H1 (cell line): ENCODE data around the gene CACNA1D.

Experiments used
- BACH1 ChIP-seq: IDR thresholded peaks from 2 replicates; pipeline ENCODE4 v1.6.1; 2012; ENCODE audit warnings: low read length, improper control_type of control experiment
- CEBPB ChIP-seq: IDR thresholded peaks from 2 replicates; pipeline ENCODE4 v1.6.1; 2012; ENCODE audit warnings: low read depth, low read length
- EP300 ChIP-seq, 2 experiments: IDR thresholded peaks; 1 replicate in 1 of 2; 2 replicates in 1 of 2; pipeline ENCODE4 v1.6.1; 2011 to 2012; ENCODE audit warnings: low read depth in 2 of 2, low read length in 2 of 2, mild to moderate bottlenecking in 2 of 2, borderline replicate concordance in 1 of 2, inconsistent platforms in 1 of 2, moderate library complexity in 1 of 2
- EZH2 ChIP-seq: fragments of 200-600 bp; sonication (generic); IDR thresholded peaks from 2 replicates; pipeline ENCODE4 v1.7.1; 2012; ENCODE audit warnings: low read depth, mild to moderate bottlenecking, moderate library complexity, low read length, inconsistent platforms; ENCODE audit not compliant: severe bottlenecking
- MAFK ChIP-seq: IDR thresholded peaks from 2 replicates; pipeline ENCODE4 v1.6.1; 2012; ENCODE audit warnings: low read depth, mild to moderate bottlenecking, improper control_type of control experiment, low read length
- POLR2A ChIP-seq, 2 experiments: IDR thresholded peaks; 1 replicate in 1 of 2; 2 replicates in 1 of 2; pipeline ENCODE4 v1.6.1; 2011; ENCODE audit warnings: low read depth in 2 of 2, low read length in 2 of 2, mild to moderate bottlenecking in 2 of 2; ENCODE audit errors: control extremely low read depth in 1 of 2
- POLR2AphosphoS5 ChIP-seq: IDR thresholded peaks from 2 replicates; pipeline ENCODE4 v1.6.1; 2011; ENCODE audit warnings: low read depth, low read length
- SIRT6 ChIP-seq: IDR thresholded peaks from one replicate; pipeline ENCODE4 v1.7.1; 2012; ENCODE audit warnings: low read length, inconsistent platforms
- SP1 ChIP-seq: IDR thresholded peaks from 2 replicates; pipeline ENCODE4 v1.6.1; 2011; ENCODE audit warnings: low read depth, low read length
- SRF ChIP-seq: IDR thresholded peaks from 2 replicates; pipeline ENCODE4 v1.6.1; 2011; ENCODE audit warnings: mild to moderate bottlenecking, low read depth, low read length, moderate library complexity
- TBP ChIP-seq: IDR thresholded peaks from 2 replicates; pipeline ENCODE4 v1.6.1; 2011; ENCODE audit warnings: low read depth, low read length, improper control_type of control experiment
- ZNF274 ChIP-seq: IDR thresholded peaks from 2 replicates; pipeline ENCODE4 v1.7.0; 2012; ENCODE audit warnings: low read length, borderline replicate concordance; ENCODE audit errors: extremely low read depth
- TF ChIP-seq, protein P1 (sequence below), 3 experiments: IDR thresholded peaks; 1 replicate in 2 of 3; 2 replicates in 1 of 3; pipeline versions ENCODE4 v1.5.1 to v1.6.1; 2011; ENCODE audit warnings: low read length in 3 of 3, mild to moderate bottlenecking in 3 of 3, inconsistent platforms in 2 of 3, low read depth in 1 of 3, moderate library complexity in 1 of 3; ENCODE audit not compliant: insufficient read depth in 1 of 3; ENCODE audit errors: control extremely low read depth in 1 of 3

DNA sequence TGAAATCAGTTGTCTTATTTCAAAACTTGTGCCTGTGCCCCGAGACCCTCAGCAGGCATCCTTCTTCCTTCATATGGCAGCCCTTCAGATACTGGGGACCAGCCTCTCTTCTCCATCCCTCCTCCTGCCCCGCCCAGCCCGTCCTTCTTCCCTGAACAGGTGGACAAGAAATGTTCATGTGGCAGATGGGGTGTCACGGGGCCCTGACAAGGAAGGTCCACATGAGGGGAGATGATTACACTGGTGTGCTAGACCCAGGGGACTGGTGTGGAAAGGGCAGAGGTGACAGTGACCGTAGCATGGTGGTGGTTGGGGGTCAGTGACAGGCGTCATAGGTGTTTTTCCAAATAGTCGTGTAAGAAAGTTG is 200.9 kb downstream of the CACNA1D start:
- TF ChIP-seq TBP (no peak), POLR2A (IDR thresholded peaks at IDR 0.05; ENCODE audit: control extremely low read depth in 1 of 2, low read depth in 2 of 2, low read length in 2 of 2) (no peak), SRF (no peak), CEBPB (no peak), EZH2 (no peak), EP300 (IDR thresholded peaks at IDR 0.05; ENCODE audit: borderline replicate concordance in 1 of 2, low read depth in 2 of 2, low read length in 2 of 2) (no peak), BACH1 (no peak), SP1 (no peak), SIRT6 (no peak), ZNF274 (no peak), MAFK (no peak), POLR2AphosphoS5 (no peak)
- TF ChIP-seq, protein P1, sequence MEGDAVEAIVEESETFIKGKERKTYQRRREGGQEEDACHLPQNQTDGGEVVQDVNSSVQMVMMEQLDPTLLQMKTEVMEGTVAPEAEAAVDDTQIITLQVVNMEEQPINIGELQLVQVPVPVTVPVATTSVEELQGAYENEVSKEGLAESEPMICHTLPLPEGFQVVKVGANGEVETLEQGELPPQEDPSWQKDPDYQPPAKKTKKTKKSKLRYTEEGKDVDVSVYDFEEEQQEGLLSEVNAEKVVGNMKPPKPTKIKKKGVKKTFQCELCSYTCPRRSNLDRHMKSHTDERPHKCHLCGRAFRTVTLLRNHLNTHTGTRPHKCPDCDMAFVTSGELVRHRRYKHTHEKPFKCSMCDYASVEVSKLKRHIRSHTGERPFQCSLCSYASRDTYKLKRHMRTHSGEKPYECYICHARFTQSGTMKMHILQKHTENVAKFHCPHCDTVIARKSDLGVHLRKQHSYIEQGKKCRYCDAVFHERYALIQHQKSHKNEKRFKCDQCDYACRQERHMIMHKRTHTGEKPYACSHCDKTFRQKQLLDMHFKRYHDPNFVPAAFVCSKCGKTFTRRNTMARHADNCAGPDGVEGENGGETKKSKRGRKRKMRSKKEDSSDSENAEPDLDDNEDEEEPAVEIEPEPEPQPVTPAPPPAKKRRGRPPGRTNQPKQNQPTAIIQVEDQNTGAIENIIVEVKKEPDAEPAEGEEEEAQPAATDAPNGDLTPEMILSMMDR (IDR thresholded peaks at IDR 0.05; ENCODE audit: control extremely low read depth in 1 of 3, insufficient read depth in 1 of 3, low read depth in 1 of 3, low read length in 3 of 3) = no peak
